NOMO-1 treated with dmso at 0.1 percent for 144 hours (cell line): Measurements from ENCODE around the gene SPI1.
A peak's percentile ranks its signal among the peaks of the same experiment; 100 is the strongest.

Source experiments
- DNase-seq: peaks from one replicate; lab custom pipeline; 2025; ENCODE audit not compliant: unreplicated experiment; lab: John Stamatoyannopoulos, UW

The SPI1 gene

DNA sequence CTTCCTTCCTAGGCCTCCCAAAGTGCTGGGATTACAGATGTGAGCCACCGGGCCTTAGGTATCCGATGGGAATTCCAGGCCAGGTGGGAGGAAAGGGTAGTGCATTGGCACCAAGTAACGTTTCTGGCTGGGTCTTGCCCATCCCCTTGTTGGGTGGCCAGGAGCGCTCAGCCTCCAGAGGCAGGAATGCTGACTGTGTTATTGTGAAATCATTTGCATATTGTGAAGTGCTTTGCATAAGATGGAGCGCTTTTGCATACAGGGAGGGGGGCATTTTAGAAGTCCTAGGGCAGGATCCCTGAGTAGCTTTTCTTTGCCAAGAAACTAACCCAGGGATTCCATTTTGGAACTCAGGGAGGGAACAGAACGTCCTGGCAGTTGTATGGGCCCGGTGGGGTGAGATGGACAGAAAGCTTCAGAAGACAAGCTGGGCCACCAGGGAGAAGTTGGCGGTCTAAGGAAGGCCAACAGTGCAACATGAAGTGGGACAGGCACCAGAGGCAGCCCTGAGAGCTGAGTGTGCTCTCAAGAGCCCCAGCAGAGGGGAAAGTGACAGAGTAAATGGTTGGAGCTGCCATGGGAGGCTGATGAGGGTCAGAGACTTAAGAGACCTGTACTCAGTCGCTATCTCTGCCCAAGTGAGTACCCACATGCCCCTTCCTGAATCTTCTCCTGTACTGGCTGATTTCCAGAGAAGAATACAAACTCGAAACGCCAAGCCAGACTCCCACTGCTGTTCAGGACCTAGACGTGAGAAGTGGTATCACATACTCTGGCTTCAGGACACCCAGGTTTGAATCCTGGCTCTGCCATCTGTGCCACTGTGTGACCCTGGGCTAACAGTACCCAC is 28.8 kb upstream of the SPI1 start:
- no peak for DNase-seq

DNA sequence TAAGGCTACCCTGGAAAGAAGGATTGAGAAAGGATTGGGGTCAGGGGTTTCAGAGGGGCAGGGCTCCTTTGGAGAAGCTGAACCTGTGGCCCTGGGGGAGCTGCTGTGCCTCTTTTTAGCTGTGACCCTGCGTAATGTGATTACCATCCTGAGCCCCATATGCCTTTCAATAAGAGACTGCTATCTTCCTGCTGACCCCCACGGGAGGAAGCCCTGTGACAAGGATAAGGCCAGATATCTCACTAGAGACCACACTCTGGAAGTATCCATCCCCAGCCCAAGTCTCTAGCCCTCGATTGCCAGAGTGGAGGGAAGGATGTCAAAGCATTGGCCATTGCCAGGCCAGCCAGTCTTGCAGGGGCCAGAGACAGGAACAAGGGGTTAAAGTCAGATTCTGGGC is 25.2 kb upstream of the SPI1 start:
- DNase-seq: no peak

DNA sequence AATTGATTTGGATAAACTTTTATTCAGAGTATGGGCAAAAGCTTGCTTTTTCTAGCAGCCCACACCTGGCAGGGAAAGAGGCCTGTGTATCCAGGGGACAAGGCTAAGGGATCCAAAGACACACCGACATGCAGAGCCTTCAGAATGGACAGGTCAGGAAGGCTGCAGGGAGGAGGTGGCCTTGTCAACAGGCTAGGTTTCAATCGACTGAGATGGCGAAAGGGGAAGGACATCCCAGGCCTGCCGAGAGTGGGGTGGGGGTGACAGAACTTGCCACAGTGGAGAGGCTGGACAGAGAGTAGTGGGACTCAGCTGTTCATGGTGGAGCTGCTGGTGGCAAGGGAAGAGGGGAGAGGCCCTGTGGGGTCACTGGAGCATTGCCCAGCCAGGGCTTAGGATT is 24.8 kb upstream of the SPI1 start:
- no peak for DNase-seq

GRCh38 chr11:47400768-47401279 is 22.5 kb upstream of the SPI1 start:
- peak; percentile 38 for DNase-seq

GRCh38 chr11:47399860-47400767 is 21.8 kb upstream of the SPI1 start:
- DNase-seq: no peak

GRCh38 chr11:47398551-47398950 is 20.2 kb upstream of the SPI1 start:
- DNase-seq: no peak

GRCh38 chr11:47398011-47398410 is 19.7 kb upstream of the SPI1 start:
- no peak for DNase-seq

DNA sequence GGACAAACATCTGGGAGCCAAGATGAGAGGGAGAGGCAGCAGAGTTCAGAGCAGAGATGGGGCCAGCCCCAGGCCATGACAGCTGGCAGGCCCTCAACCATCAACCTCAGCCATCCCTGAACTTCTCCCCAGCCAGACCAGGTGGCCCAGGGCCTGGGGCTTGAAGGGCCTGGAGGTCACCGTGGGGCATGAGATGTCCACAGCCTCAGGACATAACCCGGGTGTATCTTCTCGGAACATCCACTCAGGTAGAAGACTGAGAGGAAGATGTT is 17.6 kb upstream of the SPI1 start:
- no peak for DNase-seq

- no peak for DNase-seq
Measured at GRCh38 chr11:47395223-47396048, 17.1 kb upstream of the SPI1 start.

DNA sequence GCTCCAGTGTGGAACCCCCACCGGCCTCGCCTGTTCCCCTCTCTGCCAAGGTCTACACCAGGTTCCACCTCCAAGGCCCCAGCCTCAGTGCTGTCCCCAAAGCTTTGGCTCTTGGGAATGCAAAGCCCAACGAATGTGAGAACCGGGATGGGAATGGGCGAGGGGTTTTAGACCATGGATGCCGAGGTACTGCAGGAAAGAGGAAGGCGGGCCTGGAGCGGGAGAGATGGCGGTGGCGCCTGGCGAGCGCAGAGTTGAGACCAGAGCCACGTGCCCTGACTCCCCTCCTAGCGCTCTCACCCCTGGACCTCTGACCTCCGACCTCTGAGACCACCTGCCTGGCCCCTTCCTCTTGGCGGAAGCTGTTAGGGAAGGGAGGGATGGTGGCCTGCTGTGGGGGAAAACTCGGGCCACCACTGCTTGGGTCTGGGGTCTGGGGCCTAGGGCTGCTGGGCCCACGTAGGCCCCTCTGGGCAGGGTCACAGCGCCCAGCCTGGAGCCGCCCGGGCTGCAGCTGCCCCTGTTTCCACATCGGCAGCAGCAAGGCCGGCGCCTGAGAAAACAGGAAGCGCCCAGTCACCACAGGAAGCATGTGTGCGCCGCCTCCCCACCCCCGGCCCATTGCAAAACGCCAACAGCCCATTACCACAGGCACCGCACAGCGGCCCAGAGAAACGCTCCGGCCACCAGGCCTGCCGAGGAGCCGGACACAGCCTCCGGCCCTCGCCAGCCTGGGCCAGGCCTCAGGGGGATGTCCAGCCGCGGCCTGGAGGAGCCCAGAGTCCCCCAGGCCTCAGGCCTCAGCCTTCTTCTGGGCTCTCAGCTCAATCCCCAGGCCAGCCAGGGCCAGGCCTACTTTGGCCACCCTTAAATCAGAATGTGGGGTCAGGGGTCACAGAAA is 16.2 kb upstream of the SPI1 start:
- DNase-seq: peak; percentile 91

DNA sequence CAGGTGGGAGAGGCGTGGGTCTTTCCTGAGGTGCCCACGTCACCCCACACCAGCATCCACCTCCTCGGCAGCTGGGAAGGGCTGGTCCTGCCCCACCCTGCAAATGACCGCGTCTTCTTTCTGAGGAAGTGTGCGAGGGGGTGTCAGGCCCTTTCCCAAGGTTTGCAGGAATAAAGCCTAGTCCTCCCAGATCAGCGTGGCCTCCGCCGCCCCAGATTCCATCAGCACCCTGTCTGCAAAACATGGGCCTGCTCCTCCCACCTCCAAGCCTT is 15.6 kb upstream of the SPI1 start:
- no peak for DNase-seq

GRCh38 chr11:47393163-47394049 is 15.1 kb upstream of the SPI1 start:
- DNase-seq: peak; percentile 69

GRCh38 chr11:47392546-47393162 is 14.3 kb upstream of the SPI1 start:
- no peak for DNase-seq

DNA sequence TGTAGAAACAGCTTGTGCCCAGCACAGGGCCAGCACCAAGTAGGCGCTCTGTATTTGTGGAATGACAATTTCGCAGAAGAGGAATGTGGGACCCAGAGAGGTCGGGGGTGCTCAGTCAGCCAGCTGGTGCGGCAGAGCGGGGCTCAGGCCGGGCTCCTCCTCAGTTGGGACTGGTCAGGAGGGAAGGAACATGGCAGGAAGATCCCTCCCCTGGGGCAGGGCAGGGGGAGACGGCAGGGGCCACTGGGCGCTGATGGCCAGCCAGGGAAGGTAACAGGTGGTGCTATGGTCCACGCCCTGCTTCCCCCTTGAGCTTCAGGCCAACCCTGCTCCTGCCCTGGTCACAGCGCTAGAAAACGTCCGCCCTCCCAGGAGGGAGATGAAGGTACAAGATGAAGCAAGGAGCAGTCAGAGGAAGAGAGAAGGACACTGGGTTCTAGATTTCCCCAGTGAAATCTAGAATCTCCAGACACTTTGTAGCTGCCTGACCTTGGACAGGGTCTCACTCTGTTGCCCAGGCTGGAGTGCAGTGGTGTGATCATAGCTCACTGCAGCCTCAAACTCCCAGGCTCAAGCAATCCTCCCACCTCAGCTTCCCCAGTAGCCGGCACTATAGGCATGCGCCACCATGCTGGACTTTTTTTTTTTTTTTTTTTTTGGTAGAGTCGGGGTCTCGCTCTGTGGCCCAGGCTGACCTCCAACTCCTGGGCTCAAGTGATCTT is 13.5 kb upstream of the SPI1 start:
- DNase-seq: no peak

DNA sequence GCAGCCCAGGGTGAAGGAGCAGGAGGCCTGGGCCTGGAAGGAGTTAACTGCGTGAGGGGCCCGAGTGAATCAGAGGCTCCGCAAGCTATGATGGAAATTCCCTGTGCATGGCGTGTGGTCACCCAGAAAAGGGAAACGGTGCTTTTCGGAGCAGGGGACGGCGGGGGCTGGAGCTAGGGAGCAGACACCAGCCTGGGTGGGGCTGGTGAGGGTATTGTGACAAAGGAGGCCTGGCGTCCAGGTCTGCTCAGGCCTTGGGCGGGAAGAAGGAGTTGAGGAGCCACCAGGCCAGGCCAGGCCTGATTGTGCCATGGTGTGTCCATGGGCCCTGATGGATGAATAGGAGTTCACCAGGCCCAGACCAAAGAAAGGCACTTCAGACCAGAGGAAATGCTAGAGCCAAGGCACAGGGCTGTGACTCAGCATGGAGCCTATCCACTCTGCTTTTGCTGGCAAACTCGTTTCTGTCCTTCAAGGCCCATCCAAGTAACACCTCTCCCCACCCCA is 12.8 kb upstream of the SPI1 start:
- DNase-seq: peak; percentile 93

DNA sequence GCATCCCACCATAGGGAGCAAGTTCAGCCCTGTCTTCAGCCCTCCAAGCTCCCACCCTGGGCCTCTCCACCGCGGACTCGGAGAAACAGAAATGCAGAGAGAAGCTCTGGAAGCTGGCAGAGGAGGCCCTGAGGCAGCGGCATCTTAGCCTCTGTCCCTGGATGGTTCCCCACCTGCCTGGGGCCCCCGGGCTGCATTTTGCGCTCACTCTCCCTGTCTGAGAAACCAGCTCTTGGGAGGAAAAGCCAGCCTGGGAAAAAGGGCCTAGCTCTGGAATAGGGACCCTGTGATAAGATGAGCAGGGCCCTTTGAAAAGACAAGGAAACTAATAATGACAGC is 12.0 kb upstream of the SPI1 start:
- no peak for DNase-seq

- DNase-seq: no peak
Measured at GRCh38 chr11:47389577-47390421, 11.5 kb upstream of the SPI1 start.
